AG09309 (cell line): ENCODE data around the gene RPS6KC1.
A peak's percentile ranks its signal among the peaks of the same experiment; 100 is the strongest.

ENCODE experiments used
- DNase-seq: peaks from one replicate; pipeline ENCODE4 v3.0.0-alpha.2; 2010; ENCODE audit warnings: low read depth
- H3K4me3 ChIP-seq: 2 replicates; pipeline ENCODE4 v1.5.1; 2011; ENCODE audit warnings: mild to moderate bottlenecking, low read depth, low read length, moderate library complexity; ENCODE audit not compliant: control insufficient read depth
- CTCF ChIP-seq: IDR thresholded peaks from 2 replicates; pipeline ENCODE4 v1.5.1; 2011; ENCODE audit warnings: mild to moderate bottlenecking, low read depth, low read length, inconsistent platforms; ENCODE audit not compliant: insufficient read depth, control insufficient read depth; ENCODE audit errors: missing control alignments

RPS6KC1 gene

GRCh38 chr1:213120961-213121360 lies 69.9 kb downstream of the RPS6KC1 start:
- TF ChIP-seq CTCF: no peak
- DNase-seq: no peak

GRCh38 chr1:213122514-213122929 lies 71.5 kb downstream of the RPS6KC1 start:
- peak; percentile 16 for DNase-seq
- TF ChIP-seq CTCF: peak; percentile 31
- H3K4me3 ChIP-seq: no peak overlapping the region

More at GRCh38 chr1:213120961-213121360, 69.9 kb downstream of the RPS6KC1 start:
- H3K4me3 ChIP-seq: no peak overlapping the region

- H3K4me3 ChIP-seq: no peak overlapping the region
- no peak for TF ChIP-seq CTCF
- DNase-seq: no peak
Measured at GRCh38 chr1:213123087-213123486, 72.0 kb downstream of the RPS6KC1 start.

GRCh38 chr1:213123536-213123935 lies 72.5 kb downstream of the RPS6KC1 start:
- H3K4me3 ChIP-seq: no peak overlapping the region
- no peak for DNase-seq
- no peak for TF ChIP-seq CTCF

GRCh38 chr1:213124590-213124989 lies 73.5 kb downstream of the RPS6KC1 start:
- DNase-seq: no peak
- TF ChIP-seq CTCF: no peak

GRCh38 chr1:213125643-213126042 lies 74.6 kb downstream of the RPS6KC1 start:
- H3K4me3 ChIP-seq: no peak overlapping the region
- TF ChIP-seq CTCF: no peak
- DNase-seq: no peak

More at GRCh38 chr1:213124590-213124989, 73.5 kb downstream of the RPS6KC1 start:
- H3K4me3 ChIP-seq: no peak overlapping the region

GRCh38 chr1:213127074-213127473 lies 76.0 kb downstream of the RPS6KC1 start:
- no peak for TF ChIP-seq CTCF
- H3K4me3 ChIP-seq: no peak overlapping the region
- no peak for DNase-seq
